T-helper 1 cell treated with Interleukin-12 subunit alpha and Interleukin-12 subunit beta and Interleukin-4 antibody, amounts not matched to agents 30 ng/mL and 1 ng/mL, for 36 hours (primary cell): ENCODE measurements around the gene ZNF335. TPM values are rescaled to one million over a fixed set of nuclear protein-coding genes. Genes with fewer than 3 reads are reported as not detected.
"Not testable (repeated sequence)": the region's sequence is repeated elsewhere in the genome, so short reads cannot be mapped to it uniquely, and the experiment has no call there.

ENCODE experiments used
- intact Hi-C: fragments of 100-400 bp; cut with micrococcal nuclease; formaldehyde crosslinking; loops from one replicate; pipeline ENCODE4 v1.15.1; 2024
- total RNA-seq: library from RNA; stranded (reverse); gene quantifications from 2 replicates; pipeline ENCODE4 v1.2.3, GENCODE V29; 2022

ZNF335 gene
- total RNA-seq, 1 donor from 2014 or later = 43.3 TPM

- intact Hi-C loops = no loop called here
These were observed 53.0 kb downstream of the ZNF335 start for GRCh38 chr20:45918779-45919537.

GRCh38 chr20:45918182-45918737 is 53.7 kb downstream of the ZNF335 start:
- intact Hi-C loops = no loop called here

GRCh38 chr20:45917790-45918141 is 54.2 kb downstream of the ZNF335 start:
- intact Hi-C loops = no loop called here

GRCh38 chr20:45913116-45913515 is 58.9 kb downstream of the ZNF335 start:
- intact Hi-C loops = no loop called here

GRCh38 chr20:45912344-45912682 is 59.7 kb downstream of the ZNF335 start:
- intact Hi-C loops = no loop called here

GRCh38 chr20:45911486-45912343 is 60.3 kb downstream of the ZNF335 start, which contains the start of gene PLTP:
Gene PLTP, minus strand, starts transcription at chr20:45912155. Its CDS starts 703 bp downstream, at chr20:45911452.
- intact Hi-C loops = loop anchor here (1.0 to 2.0 kb wide), 4 partner anchors 24 to 61 kb away; partner anchors contain the start of genes ACOT8, ZNF335, ZSWIM1 and ZSWIM3

- intact Hi-C loops = loop anchor here (1.0 to 2.0 kb wide), 6 partner anchors 20 to 77 kb away; partner anchors contain the start of genes ACOT8, CTSA, NEURL2 and ZNF335
These were observed 61.1 kb downstream of the ZNF335 start for GRCh38 chr20:45910670-45911485.

- intact Hi-C loops = loop anchor here (1.0 to 2.0 kb wide), 3 partner anchors 19 to 76 kb away; partner anchors contain the start of genes CTSA, NEURL2 and ZSWIM1
These were observed 62.0 kb downstream of the ZNF335 start for GRCh38 chr20:45909817-45910669.

- intact Hi-C loops = no loop called here
These were observed 62.6 kb downstream of the ZNF335 start for GRCh38 chr20:45909336-45909808.

- intact Hi-C loops = no loop called here
These were observed 63.9 kb downstream of the ZNF335 start for GRCh38 chr20:45908084-45908483.

- intact Hi-C loops = no loop called here
These were observed 64.6 kb downstream of the ZNF335 start for GRCh38 chr20:45907219-45907948.

GRCh38 chr20:45905505-45906079 is 66.4 kb downstream of the ZNF335 start:
- intact Hi-C loops = no loop called here

GRCh38 chr20:45904583-45905504 is 67.2 kb downstream of the ZNF335 start:
- intact Hi-C loops = no loop called here

- intact Hi-C loops = no loop called here
These were observed 69.8 kb downstream of the ZNF335 start for GRCh38 chr20:45902199-45902701.

- intact Hi-C loops = not testable (repeated sequence)
These were observed 70.7 kb downstream of the ZNF335 start for GRCh38 chr20:45901332-45901731.

GRCh38 chr20:45899046-45899835 is 72.8 kb downstream of the ZNF335 start:
- intact Hi-C loops = no loop called here
